ENCODE data around the gene RRBP1. TPM values are rescaled to one million over a fixed set of nuclear protein-coding genes. Genes with fewer than 3 reads are reported as not detected.

The RRBP1 gene
- total RNA-seq, 1 donor from 2014 or later, result 312 TPM

DNA sequence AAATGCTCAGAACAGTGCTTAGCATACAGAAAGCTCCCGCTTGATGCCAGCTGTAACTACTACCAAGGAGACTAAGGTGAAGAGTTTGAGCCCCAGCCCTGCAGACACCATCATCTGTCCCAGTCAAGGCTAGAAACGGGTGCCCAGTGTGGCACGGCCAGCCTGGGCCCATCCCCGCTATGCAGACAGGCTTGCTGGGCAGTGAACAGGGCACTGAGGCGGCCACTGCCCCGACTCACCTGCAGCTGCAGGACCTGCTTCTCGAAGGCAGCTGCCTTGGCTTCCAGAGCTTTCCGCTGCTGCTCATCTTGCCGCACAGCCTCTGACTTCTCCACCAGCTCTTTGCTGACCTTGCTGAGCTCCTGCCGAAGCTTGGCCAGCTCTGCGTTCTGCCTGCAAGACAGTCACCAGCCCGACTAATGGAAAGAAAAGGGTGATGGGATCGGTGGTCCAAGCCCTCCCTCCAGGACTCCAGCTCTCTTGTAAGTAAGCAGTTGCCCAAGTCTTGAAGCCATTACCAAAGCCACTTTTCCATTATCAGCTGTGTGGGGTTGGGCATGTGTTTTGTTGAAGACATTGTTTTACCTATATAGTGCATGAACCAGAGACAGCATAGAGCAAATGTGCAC, 48.7 kb downstream of the RRBP1 start:
- H3K27ac Mint-ChIP-seq (ENCODE audit: unreplicated experiment), result no peak overlapping the region
- DNase-seq (ENCODE audit: extremely low spot score, unreplicated experiment), result no peak
- H3K4me3 Mint-ChIP-seq (ENCODE audit: unreplicated experiment), result no peak overlapping the region
- no peak for TF ChIP-seq CTCF (IDR thresholded peaks at IDR 0.05)
- no peaks in the 10 kb centered on the region for H3K27me3 Mint-ChIP-seq (ENCODE audit: unreplicated experiment)
- H3K9me3 Mint-ChIP-seq (ENCODE audit: unreplicated experiment), result no peaks in the 10 kb centered on the region
- peaks cover 43% of the 10 kb centered on the region for H3K36me3 Mint-ChIP-seq (ENCODE audit: unreplicated experiment)
- peaks cover 2% of the 10 kb centered on the region for H3K4me1 Mint-ChIP-seq (ENCODE audit: unreplicated experiment)

GRCh38 chr20:17631576-17632319, 50.3 kb downstream of the RRBP1 start:
- H3K4me1 Mint-ChIP-seq (ENCODE audit: unreplicated experiment), result peaks cover 5% of the 10 kb centered on the region
- H3K9me3 Mint-ChIP-seq (ENCODE audit: unreplicated experiment), result no peaks in the 10 kb centered on the region
- H3K4me3 Mint-ChIP-seq (ENCODE audit: unreplicated experiment), result no peak overlapping the region
- peaks cover 49% of the 10 kb centered on the region for H3K36me3 Mint-ChIP-seq (ENCODE audit: unreplicated experiment)
- no peaks in the 10 kb centered on the region for H3K27me3 Mint-ChIP-seq (ENCODE audit: unreplicated experiment)
- no peak overlapping the region for H3K27ac Mint-ChIP-seq (ENCODE audit: unreplicated experiment)
- no peak for TF ChIP-seq CTCF (IDR thresholded peaks at IDR 0.05)
- no peak for DNase-seq (ENCODE audit: extremely low spot score, unreplicated experiment)

DNA sequence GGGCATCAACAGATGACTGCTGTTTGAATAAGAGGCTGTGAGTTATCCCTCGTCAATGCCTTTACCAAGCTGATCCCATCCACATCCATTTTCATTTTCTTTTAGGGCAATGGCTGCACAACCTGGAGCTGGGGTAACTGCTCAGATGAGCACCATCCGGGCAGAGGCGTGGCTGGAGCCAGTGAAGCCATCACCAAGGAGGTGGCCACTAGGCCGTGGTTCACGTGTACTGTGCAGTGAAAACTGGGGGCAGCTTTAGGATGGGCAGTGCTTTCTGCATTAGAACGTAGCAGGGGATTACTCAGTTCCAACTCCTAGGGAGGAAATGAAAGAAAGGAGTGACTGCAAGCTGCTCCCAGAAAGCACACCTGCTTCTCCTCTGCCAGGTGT, 51.2 kb downstream of the RRBP1 start:
- H3K27me3 Mint-ChIP-seq (ENCODE audit: unreplicated experiment), result no peaks in the 10 kb centered on the region
- no peak overlapping the region for H3K4me3 Mint-ChIP-seq (ENCODE audit: unreplicated experiment)
- peaks cover 2% of the 10 kb centered on the region for H3K4me1 Mint-ChIP-seq (ENCODE audit: unreplicated experiment)
- no peak for DNase-seq (ENCODE audit: extremely low spot score, unreplicated experiment)
- H3K36me3 Mint-ChIP-seq (ENCODE audit: unreplicated experiment), result peaks cover 50% of the 10 kb centered on the region
- no peak overlapping the region for H3K27ac Mint-ChIP-seq (ENCODE audit: unreplicated experiment)
- H3K9me3 Mint-ChIP-seq (ENCODE audit: unreplicated experiment), result no peaks in the 10 kb centered on the region
- TF ChIP-seq CTCF (IDR thresholded peaks at IDR 0.05), result no peak

GRCh38 chr20:17630151-17630805, 51.8 kb downstream of the RRBP1 start:
- TF ChIP-seq CTCF (IDR thresholded peaks at IDR 0.05), result no peak
- no peak overlapping the region for H3K27ac Mint-ChIP-seq (ENCODE audit: unreplicated experiment)
- no peak overlapping the region for H3K4me3 Mint-ChIP-seq (ENCODE audit: unreplicated experiment)
- H3K9me3 Mint-ChIP-seq (ENCODE audit: unreplicated experiment), result no peaks in the 10 kb centered on the region
- H3K27me3 Mint-ChIP-seq (ENCODE audit: unreplicated experiment), result no peaks in the 10 kb centered on the region
- DNase-seq (ENCODE audit: extremely low spot score, unreplicated experiment), result no peak
- H3K4me1 Mint-ChIP-seq (ENCODE audit: unreplicated experiment), result peaks cover 2% of the 10 kb centered on the region
- H3K36me3 Mint-ChIP-seq (ENCODE audit: unreplicated experiment), result peaks cover 47% of the 10 kb centered on the region

DNA sequence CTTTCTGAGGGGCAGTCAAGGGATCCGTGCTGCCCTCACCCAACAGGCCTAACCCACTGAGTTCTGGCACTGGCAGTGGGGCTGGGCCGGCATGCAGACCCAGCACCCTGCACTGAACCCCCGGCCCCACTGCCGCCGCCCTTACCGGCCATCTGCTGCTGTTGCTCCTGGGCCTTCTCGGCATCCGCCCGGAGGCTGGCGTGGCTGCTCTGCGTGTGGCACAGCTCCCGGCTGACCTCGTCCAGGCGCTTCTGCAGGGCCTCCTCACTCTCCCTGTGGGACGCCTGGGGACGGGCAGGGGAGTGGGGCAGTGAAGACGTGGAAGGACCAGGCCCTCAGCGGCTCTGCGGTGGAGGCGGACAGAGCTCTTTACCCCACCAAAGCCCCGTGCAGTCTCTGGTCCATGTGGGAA, 52.4 kb downstream of the RRBP1 start:
- H3K27me3 Mint-ChIP-seq (ENCODE audit: unreplicated experiment), result no peaks in the 10 kb centered on the region
- TF ChIP-seq CTCF (IDR thresholded peaks at IDR 0.05), result no peak
- peaks cover 2% of the 10 kb centered on the region for H3K4me1 Mint-ChIP-seq (ENCODE audit: unreplicated experiment)
- H3K36me3 Mint-ChIP-seq (ENCODE audit: unreplicated experiment), result peaks cover 45% of the 10 kb centered on the region
- no peak for DNase-seq (ENCODE audit: extremely low spot score, unreplicated experiment)
- H3K9me3 Mint-ChIP-seq (ENCODE audit: unreplicated experiment), result no peaks in the 10 kb centered on the region
- H3K27ac Mint-ChIP-seq (ENCODE audit: unreplicated experiment), result no peak overlapping the region
- H3K4me3 Mint-ChIP-seq (ENCODE audit: unreplicated experiment), result no peak overlapping the region
